Measurements from ENCODE around the gene PPP2CA.
"Not testable (repeated sequence)": the region's sequence is repeated elsewhere in the genome, so short reads cannot be mapped to it uniquely, and the experiment has no call there.

Gene PPP2CA

DNA sequence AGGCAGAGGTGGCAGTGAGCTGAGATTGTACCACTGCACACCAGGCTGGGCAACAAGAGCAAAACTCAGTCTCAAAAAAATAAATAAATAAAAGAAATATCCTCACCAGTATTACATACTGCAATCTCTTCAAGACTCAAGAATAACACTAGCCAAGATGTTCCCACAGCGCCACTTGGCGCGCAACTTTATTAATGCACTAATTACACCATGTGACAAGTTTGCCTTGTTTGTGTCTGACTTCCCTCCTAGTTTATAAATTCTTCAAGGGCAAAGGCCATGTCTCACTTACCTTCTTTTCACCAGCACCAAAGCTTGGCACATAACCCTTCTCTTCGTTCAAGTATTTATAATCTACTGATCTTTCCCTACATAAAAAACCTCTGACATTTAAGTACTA lies 53.9 kb downstream of the PPP2CA start:
- TF ChIP-seq, protein P1, sequence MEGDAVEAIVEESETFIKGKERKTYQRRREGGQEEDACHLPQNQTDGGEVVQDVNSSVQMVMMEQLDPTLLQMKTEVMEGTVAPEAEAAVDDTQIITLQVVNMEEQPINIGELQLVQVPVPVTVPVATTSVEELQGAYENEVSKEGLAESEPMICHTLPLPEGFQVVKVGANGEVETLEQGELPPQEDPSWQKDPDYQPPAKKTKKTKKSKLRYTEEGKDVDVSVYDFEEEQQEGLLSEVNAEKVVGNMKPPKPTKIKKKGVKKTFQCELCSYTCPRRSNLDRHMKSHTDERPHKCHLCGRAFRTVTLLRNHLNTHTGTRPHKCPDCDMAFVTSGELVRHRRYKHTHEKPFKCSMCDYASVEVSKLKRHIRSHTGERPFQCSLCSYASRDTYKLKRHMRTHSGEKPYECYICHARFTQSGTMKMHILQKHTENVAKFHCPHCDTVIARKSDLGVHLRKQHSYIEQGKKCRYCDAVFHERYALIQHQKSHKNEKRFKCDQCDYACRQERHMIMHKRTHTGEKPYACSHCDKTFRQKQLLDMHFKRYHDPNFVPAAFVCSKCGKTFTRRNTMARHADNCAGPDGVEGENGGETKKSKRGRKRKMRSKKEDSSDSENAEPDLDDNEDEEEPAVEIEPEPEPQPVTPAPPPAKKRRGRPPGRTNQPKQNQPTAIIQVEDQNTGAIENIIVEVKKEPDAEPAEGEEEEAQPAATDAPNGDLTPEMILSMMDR (IDR thresholded peaks at IDR 0.05; ENCODE audit: low read depth, low read length, missing control alignments) = no peak
- in situ Hi-C loops (cut with HindIII; ENCODE audit: low sequenced_read_pairs) = loop anchor here (5.0 kb wide), 1 partner anchor 95 kb away; no protein-coding TSS in a partner anchor
- DNase-seq (ENCODE audit: low read depth) = no peak
- no peak overlapping the region for H3K4me3 ChIP-seq (ENCODE audit: low read depth, low read length)

DNA sequence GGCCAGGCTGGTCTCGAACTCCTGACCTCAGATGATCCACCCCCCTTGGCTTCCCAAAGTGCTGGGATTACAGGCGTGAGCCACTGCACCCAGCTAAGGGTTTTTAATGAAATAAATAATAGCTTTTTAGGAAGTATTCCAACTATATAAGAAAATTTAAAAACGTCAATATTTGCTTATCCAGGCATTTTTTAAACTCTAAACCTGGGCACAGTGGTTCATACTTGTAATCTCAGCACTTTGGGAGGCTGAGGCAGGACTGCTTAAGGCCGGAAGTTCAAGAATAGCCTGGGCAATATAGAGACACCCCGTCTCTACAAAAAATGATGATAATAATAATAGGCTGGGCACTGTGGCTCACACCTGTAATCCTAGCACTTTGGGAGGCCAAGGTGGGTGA lies 63.3 kb downstream of the PPP2CA start:
- TF ChIP-seq, protein P1 (IDR thresholded peaks at IDR 0.05; ENCODE audit: low read depth, low read length, missing control alignments) = no peak
- no peak overlapping the region for H3K4me3 ChIP-seq (ENCODE audit: low read depth, low read length)
- DNase-seq (ENCODE audit: low read depth) = no peak
- in situ Hi-C loops (cut with HindIII; ENCODE audit: low sequenced_read_pairs) = no loop called here

DNA sequence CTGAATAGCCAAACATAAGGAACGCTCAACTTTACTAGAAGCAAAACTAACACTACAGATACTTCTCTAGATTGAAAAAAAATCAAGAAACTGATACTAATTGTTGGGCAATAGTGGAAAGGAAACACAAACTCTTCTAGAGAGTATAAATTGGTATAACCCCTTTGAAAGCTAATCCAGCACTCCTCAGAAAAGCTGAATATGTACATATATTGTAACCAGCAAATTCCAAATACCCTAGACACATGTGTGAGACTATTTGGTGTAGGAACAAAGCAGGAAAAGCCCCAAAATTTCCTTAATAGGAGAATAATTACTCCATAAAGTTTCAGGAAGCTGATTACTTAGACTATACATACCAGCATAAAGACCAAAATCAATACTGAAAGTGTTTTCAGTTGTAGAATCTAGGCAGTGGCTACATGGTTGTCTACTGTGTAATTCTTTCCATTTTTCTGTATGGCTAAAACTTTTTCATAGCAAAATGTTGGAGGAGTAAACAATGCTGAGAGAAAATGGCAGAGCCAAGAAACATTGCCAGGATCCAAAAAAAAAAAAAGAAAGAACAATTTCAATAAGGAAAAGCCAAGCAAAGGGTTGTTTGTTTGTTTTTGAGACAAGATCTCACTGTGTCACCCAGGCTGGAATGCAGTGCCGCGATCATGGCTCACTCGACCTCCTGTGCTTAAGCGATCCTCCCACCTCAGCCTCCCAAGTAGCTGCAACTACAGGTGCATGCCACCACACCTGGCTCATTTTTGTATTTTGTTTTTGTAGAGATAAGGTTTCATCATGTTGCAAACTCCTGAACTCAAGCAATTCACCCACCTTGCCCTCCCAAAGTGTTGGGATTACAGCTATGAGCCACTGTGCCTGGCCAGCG lies 64.1 kb downstream of the PPP2CA start:
- TF ChIP-seq, protein P1 (IDR thresholded peaks at IDR 0.05; ENCODE audit: low read depth, low read length, missing control alignments) = no peak
- in situ Hi-C loops (cut with HindIII; ENCODE audit: low sequenced_read_pairs) = no loop called here
- H3K4me3 ChIP-seq (ENCODE audit: low read depth, low read length) = no peak overlapping the region
- DNase-seq (ENCODE audit: low read depth) = no peak

DNA sequence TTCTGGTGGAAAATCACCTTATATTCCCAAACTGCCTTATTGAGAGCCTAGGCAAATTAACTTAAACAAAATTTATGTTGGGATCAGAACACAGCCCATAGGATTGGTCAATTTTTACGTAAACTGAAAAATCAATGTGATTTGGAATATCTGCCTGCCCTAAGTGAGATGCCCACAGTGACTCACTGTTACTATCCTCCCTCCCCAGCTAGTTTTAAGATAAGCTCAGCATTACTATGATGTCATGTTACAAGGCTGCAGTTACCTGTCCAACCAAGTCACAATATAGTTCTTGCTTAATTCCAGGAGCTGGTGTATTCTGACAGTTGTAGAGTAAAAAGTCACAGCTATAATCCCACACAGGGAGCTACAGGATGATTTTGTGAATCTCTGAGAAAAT lies 72.2 kb downstream of the PPP2CA start:
- in situ Hi-C loops (cut with HindIII; ENCODE audit: low sequenced_read_pairs) = no loop called here
- no peak overlapping the region for H3K4me3 ChIP-seq (ENCODE audit: low read depth, low read length)
- TF ChIP-seq, protein P1 (IDR thresholded peaks at IDR 0.05; ENCODE audit: low read depth, low read length, missing control alignments) = no peak
- no peak for DNase-seq (ENCODE audit: low read depth)

DNA sequence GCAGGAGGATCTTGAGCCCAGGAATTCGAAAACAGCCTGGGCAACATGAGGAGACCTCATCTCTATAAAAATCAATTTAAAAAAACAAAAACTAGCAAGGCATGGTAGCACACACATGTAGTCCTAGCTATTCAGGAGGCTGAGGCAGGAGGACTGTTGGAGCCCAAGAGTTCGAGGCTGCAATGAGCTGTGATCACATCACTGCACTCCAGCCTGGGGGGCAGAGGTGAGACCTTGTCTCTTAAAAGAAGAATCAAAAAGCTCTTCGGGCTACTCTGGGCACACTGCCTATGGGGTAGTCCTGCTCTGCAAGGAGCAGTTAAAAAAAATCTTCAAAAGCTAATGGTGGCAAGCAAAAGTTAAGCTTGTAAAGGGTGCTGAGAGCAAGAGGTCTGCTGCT lies 72.6 kb downstream of the PPP2CA start:
- in situ Hi-C loops (cut with HindIII; ENCODE audit: low sequenced_read_pairs) = no loop called here
- TF ChIP-seq, protein P1 (IDR thresholded peaks at IDR 0.05; ENCODE audit: low read depth, low read length, missing control alignments) = no peak
- H3K4me3 ChIP-seq (ENCODE audit: low read depth, low read length) = no peak overlapping the region
- DNase-seq (ENCODE audit: low read depth) = no peak

DNA sequence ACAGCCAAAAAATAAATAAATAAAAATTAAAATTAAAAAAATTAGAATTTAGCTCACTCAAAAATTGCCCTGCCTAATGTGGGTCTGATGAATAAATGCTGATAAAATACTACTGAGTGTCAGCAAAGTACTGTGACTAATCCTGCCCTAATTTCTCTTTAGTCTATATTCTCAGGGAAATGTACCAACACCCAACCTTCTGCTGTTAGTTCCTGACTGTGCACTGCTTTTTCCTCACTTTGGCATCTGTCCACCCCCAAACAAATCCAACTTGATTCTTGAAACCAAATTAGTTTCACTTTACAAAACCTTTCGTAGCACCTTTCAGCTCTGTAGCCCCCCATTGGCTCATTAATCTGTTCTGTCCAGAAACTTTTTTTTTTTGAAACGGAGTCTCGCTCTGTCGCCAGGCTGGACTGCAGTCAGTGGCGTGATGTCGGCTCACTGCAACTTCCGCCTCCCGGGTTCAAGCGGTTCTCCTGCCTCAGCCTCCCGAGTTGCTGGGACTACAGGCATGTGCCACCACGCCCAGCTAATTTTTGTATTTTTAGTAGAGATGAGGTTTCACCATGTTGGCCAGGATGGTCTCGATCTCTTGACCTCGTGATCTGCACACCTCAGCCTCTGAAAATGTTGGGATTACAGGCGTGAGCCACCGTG lies 73.6 kb downstream of the PPP2CA start:
- DNase-seq (ENCODE audit: low read depth); H3K4me3 ChIP-seq (ENCODE audit: low read depth, low read length); in situ Hi-C loops (cut with HindIII; ENCODE audit: low sequenced_read_pairs): not testable (repeated sequence)

DNA sequence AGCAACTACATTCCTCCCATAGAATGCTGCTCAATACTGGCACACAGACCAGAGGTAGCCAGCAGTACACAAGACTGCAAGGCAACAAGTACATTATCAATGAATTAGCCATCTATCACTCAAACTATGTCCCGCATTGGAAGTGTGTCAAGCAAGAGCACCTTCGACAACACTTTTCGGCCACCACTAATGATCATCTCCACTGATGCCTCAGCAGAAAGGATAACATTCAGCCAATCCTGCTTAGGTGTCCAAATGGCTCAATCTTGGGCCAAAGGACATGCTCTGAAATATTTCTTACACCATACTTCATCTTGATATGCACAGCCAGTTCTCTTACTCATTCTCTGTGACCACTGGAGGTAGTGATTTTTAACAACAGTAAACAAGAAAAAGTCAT lies 74.2 kb downstream of the PPP2CA start:
- in situ Hi-C loops (cut with HindIII; ENCODE audit: low sequenced_read_pairs) = no loop called here
- TF ChIP-seq, protein P1 (IDR thresholded peaks at IDR 0.05; ENCODE audit: low read depth, low read length, missing control alignments) = no peak
- no peak overlapping the region for H3K4me3 ChIP-seq (ENCODE audit: low read depth, low read length)
- DNase-seq (ENCODE audit: low read depth) = no peak
